B cell (primary cell): ENCODE measurements around the gene BMPER. TPM values are rescaled to one million over a fixed set of nuclear protein-coding genes. Genes with fewer than 3 reads are reported as not detected.

Source experiments
- ATAC-seq: fragments of 200-7000 bp; cut with Tn5 transposase; one replicate; pipeline ENCODE4 v1.10.0; 2021; ENCODE audit warnings: low read depth, mild to moderate bottlenecking, moderate number of reproducible peaks, moderate library complexity
- CTCF ChIA-PET: fragments of 350-600 bp; sonication (Branson Sonifier 250); formaldehyde crosslinking; loops from one replicate; lab custom pipeline; 2021; ENCODE audit warnings: antibody characterized with exemption, inconsistent platforms; lab: Charles Lee
- POLR2A ChIA-PET: fragments of 350-600 bp; sonication (Branson Sonifier 250); formaldehyde crosslinking; loops from one replicate; lab custom pipeline; 2021; ENCODE audit warnings: antibody characterized with exemption; lab: Charles Lee
- DNase-seq: peaks from one replicate; pipeline ENCODE4 v3.0.0; 2013
- H2AFZ ChIP-seq: 2 replicates; pipeline ENCODE4 v1.6.1; 2012; ENCODE audit warnings: mild to moderate bottlenecking, low read depth, low read length; ENCODE audit not compliant: insufficient read depth, poor library complexity, severe bottlenecking
- H3K27ac ChIP-seq, 2 donors: 1 replicate in 1 of 2; 2 replicates in 1 of 2; pipeline ENCODE4 v1.5.1; 2012 to 2013; ENCODE audit warnings: low read length in 2 of 2, mild to moderate bottlenecking in 2 of 2, moderate library complexity in 1 of 2
- H3K27me3 ChIP-seq, 4 experiments: fragments of 200-600 bp in 1 of 4; sonication (generic) in 1 of 4; replicated peaks in 1 of 4; 1 replicate in 2 of 4; 2 replicates in 2 of 4; pipeline versions ENCODE4 v1.6.1 to v1.7.0; 2013 to 2016; ENCODE audit warnings: low read length in 3 of 4, mild to moderate bottlenecking in 2 of 4, mixed read lengths in 1 of 4, moderate library complexity in 1 of 4; ENCODE audit not compliant: insufficient read depth in 4 of 4, control insufficient read depth in 3 of 4; ENCODE audit errors: control extremely low read depth in 1 of 4
- H3K36me3 ChIP-seq, 2 experiments: replicated peaks in 1 of 2; 1 replicate in 1 of 2; 2 replicates in 1 of 2; pipeline versions ENCODE4 v1.6.1 to v1.7.1; 2013; ENCODE audit warnings: low read length in 1 of 2; ENCODE audit not compliant: insufficient read depth in 2 of 2, control insufficient read depth in 1 of 2; ENCODE audit errors: control extremely low read depth in 1 of 2, extremely low read depth in 1 of 2
- H3K4me1 ChIP-seq, 2 donors: fragments of 200-600 bp in 1 of 2; sonication (generic) in 1 of 2; 1 replicate in 1 of 2; 2 replicates in 1 of 2; pipeline versions ENCODE4 v1.5.1 to v1.6.1; 2013 to 2017; ENCODE audit warnings: low read length in 2 of 2; ENCODE audit not compliant: control insufficient read depth in 2 of 2, insufficient read depth in 2 of 2
- H3K4me2 ChIP-seq: replicated peaks from 2 replicates; pipeline ENCODE3; 2012; ENCODE audit warnings: mild to moderate bottlenecking, low read depth, low read length; ENCODE audit not compliant: poor library complexity, severe bottlenecking
- H3K4me3 ChIP-seq, 5 experiments: fragments of 200-600 bp in 1 of 5; sonication (generic) in 1 of 5; 1 replicate in 3 of 5; 2 replicates in 2 of 5; pipeline versions ENCODE4 v1.5.1 to v1.7.0; 2011 to 2016; ENCODE audit warnings: low read length in 4 of 5, mild to moderate bottlenecking in 4 of 5, low read depth in 2 of 5, control low read depth in 1 of 5, moderate library complexity in 1 of 5; ENCODE audit not compliant: insufficient read depth in 1 of 5; ENCODE audit errors: control extremely low read depth in 1 of 5, extremely low read depth in 1 of 5
- H3K79me2 ChIP-seq: fragments of 200-600 bp; sonication (generic); one replicate; pipeline ENCODE4 v1.6.0; 2016; ENCODE audit warnings: low read length; ENCODE audit not compliant: control insufficient read depth, insufficient read depth
- H3K9ac ChIP-seq: fragments of 200-600 bp; sonication (generic); 2 replicates; pipeline ENCODE4 v1.6.1; 2017; ENCODE audit warnings: mild to moderate bottlenecking, low read length, moderate library complexity
- H3K9me3 ChIP-seq, 3 donors: one replicate each; pipeline versions ENCODE4 v1.6.1 to v1.7.1; 2013; ENCODE audit warnings: low read length in 2 of 3; ENCODE audit not compliant: control insufficient read depth in 2 of 3, insufficient read depth in 1 of 3; ENCODE audit errors: control extremely low read depth in 1 of 3
- H4K20me1 ChIP-seq: 2 replicates; pipeline ENCODE4 v1.6.0; 2012; ENCODE audit warnings: mild to moderate bottlenecking, low read length; ENCODE audit not compliant: insufficient read depth, control insufficient read depth, poor library complexity, severe bottlenecking
- H3K27ac Mint-ChIP-seq: one replicate; pipeline ENCODE4 v1.8.0; 2021; ENCODE audit warnings: mixed read lengths
- H3K27me3 Mint-ChIP-seq: one replicate; pipeline ENCODE4 v1.8.0; 2021; ENCODE audit warnings: mixed read lengths
- H3K4me1 Mint-ChIP-seq: one replicate; pipeline ENCODE4 v1.8.0; 2021; ENCODE audit warnings: mixed read lengths
- H3K4me3 Mint-ChIP-seq: one replicate; pipeline ENCODE4 v1.8.0; 2021; ENCODE audit warnings: mixed read lengths
- H3K9me3 Mint-ChIP-seq: one replicate; pipeline ENCODE4 v1.8.0; 2022; ENCODE audit warnings: mixed read lengths; ENCODE audit not compliant: insufficient read depth
- EZH2 ChIP-seq: IDR thresholded peaks from 2 replicates; pipeline ENCODE4 v1.6.1; 2012; ENCODE audit warnings: borderline replicate concordance, low read depth, mild to moderate bottlenecking, moderate library complexity, low read length; ENCODE audit not compliant: insufficient read depth, poor library complexity, severe bottlenecking
- WGBS: methylation state at CpG from one replicate; pipeline ENCODE4 v1.1.5; 2013; ENCODE audit warnings: missing lambda C conversion rate; ENCODE audit not compliant: insufficient coverage; 5-methylcytosine and 5-hydroxymethylcytosine counted together
- intact Hi-C: fragments of 100-400 bp; cut with micrococcal nuclease; formaldehyde crosslinking; loops from one replicate; pipeline ENCODE4 v1.10.0; 2022
- polyA plus RNA-seq: library from polyadenylated mRNA; depleted of rRNA; stranded (reverse); fragments of >200 nt; gene quantifications from 2 replicates; pipeline ENCODE4 v1.2.3, GENCODE V29; 2012
- total RNA-seq, 2 donors: library from RNA; stranded (reverse); fragments of 120-200 nt in 1 of 2; gene quantifications; 1 replicate in 1 of 2; 2 replicates in 1 of 2; pipeline versions ENCODE4 v1.2.3 to v1.2.4, GENCODE V29; 2013 to 2022
- TF ChIP-seq, protein P1 (sequence below): fragments of 200-600 bp; IDR thresholded peaks from one replicate; pipeline ENCODE4 v1.8.0; 2022; ENCODE audit warnings: antibody characterized with exemption, mild to moderate bottlenecking

The BMPER gene
- total and polyA plus RNA-seq, 2 donors (not counting 1 experiment from before 2014, with no cell fraction given): not detected

DNA sequence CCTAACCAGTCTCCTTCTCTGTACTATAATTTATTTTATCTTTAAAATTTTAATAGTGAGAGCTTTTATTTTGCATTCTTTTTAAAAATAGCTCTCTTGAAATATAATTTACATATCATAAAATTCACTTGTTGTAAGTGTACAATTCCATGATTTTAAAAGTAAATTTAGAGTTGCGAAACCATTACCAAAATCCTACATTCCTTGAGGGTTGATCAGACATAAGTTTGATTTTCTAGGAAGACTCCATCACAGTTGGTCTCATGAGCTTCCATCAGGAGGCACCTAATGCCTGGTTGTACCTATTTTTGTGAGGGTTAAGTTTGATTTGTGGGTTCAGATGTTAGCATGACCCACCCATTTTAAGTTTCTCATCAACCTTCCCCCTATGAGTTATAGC, 108.1 kb downstream of the BMPER start:
- Histone ChIP-seq H3K4me2 (no peak overlapping the region), H3K36me3 (no peaks in the 10 kb centered on the region), H3K4me1 (no peaks in the 10 kb centered on the region), H3K9me3 (no peaks in the 10 kb centered on the region), H3K27me3 (no peaks in the 10 kb centered on the region), H3K27ac (no peak overlapping the region), H3K79me2 (no peaks in the 10 kb centered on the region), H2AFZ (no peak overlapping the region), H3K9ac (no peak overlapping the region), H4K20me1 (no peaks in the 10 kb centered on the region), H3K4me3 (no peak overlapping the region)
- DNase-seq: no peak
- Mint-ChIP-seq H3K9me3 (no peaks in the 10 kb centered on the region), H3K4me3 (no peak overlapping the region), H3K4me1 (no peaks in the 10 kb centered on the region), H3K27ac (no peak overlapping the region), H3K27me3 (no peaks in the 10 kb centered on the region)
- ChIA-PET CTCF (no interaction called here), POLR2A (no interaction called here)
- WGBS: no CpG with 5 or more reads among the region's 1 CpG
- TF ChIP-seq, protein P1, sequence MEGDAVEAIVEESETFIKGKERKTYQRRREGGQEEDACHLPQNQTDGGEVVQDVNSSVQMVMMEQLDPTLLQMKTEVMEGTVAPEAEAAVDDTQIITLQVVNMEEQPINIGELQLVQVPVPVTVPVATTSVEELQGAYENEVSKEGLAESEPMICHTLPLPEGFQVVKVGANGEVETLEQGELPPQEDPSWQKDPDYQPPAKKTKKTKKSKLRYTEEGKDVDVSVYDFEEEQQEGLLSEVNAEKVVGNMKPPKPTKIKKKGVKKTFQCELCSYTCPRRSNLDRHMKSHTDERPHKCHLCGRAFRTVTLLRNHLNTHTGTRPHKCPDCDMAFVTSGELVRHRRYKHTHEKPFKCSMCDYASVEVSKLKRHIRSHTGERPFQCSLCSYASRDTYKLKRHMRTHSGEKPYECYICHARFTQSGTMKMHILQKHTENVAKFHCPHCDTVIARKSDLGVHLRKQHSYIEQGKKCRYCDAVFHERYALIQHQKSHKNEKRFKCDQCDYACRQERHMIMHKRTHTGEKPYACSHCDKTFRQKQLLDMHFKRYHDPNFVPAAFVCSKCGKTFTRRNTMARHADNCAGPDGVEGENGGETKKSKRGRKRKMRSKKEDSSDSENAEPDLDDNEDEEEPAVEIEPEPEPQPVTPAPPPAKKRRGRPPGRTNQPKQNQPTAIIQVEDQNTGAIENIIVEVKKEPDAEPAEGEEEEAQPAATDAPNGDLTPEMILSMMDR: no peak
- TF ChIP-seq EZH2: no peak
- intact Hi-C loops: no loop called here
- no peak for ATAC-seq

DNA sequence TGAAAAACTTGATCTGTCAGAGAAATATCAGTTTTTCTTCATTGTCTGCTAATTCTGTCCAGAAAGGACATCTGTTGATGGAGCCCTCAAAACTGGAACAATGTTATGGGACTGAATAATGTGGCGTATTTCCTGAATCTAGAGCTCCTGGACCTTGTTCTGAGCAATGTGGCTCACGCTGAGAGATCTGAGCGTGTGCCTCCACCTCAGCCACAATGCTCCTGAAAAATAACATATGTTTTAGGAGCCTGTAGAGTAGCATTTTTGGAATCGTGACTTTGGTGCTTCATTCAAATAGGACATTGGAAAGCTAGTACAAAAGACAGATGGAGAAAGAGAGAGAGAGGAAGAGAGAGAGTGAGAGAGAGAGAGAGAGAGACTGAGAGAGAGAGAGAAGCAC, 110.3 kb downstream of the BMPER start:
- intact Hi-C loops: no loop called here
- WGBS: 100% methylated on average over 2 of the region's 4 CpGs
- ATAC-seq: no peak
- Histone ChIP-seq H4K20me1 (no peaks in the 10 kb centered on the region), H3K27me3 (no peaks in the 10 kb centered on the region), H3K27ac (no peak overlapping the region), H3K4me1 (no peaks in the 10 kb centered on the region), H2AFZ (no peak overlapping the region), H3K9me3 (no peaks in the 10 kb centered on the region), H3K4me3 (no peak overlapping the region), H3K36me3 (no peaks in the 10 kb centered on the region), H3K9ac (no peak overlapping the region), H3K79me2 (no peaks in the 10 kb centered on the region), H3K4me2 (no peak overlapping the region)
- Mint-ChIP-seq H3K4me1 (no peaks in the 10 kb centered on the region), H3K27ac (no peak overlapping the region), H3K9me3 (no peaks in the 10 kb centered on the region), H3K4me3 (no peak overlapping the region), H3K27me3 (no peaks in the 10 kb centered on the region)
- DNase-seq: no peak
- TF ChIP-seq, protein P1: no peak
- TF ChIP-seq EZH2: no peak
- POLR2A ChIA-PET: no interaction called here
- CTCF ChIA-PET: no interaction called here
